K562 (cell line): ENCODE measurements around the gene SULT1C3.

Experiments used
- BRD4 ChIP-seq: fragments of 200-600 bp; sonication (generic); IDR thresholded peaks from 2 replicates; pipeline ENCODE4 v1.6.1; 2017; ENCODE audit warnings: inconsistent platforms
- DNMT1 ChIP-seq: fragments of 450-650 bp; IDR thresholded peaks from 2 replicates; pipeline ENCODE4 v1.6.1; 2016; ENCODE audit warnings: antibody characterized with exemption, mild to moderate bottlenecking
- SAP30 ChIP-seq: fragments of 200-600 bp; sonication (generic); IDR thresholded peaks from 2 replicates; pipeline ENCODE4 v1.6.1; 2012; ENCODE audit warnings: borderline replicate concordance, low read depth, mild to moderate bottlenecking, moderate library complexity, low read length, control low read depth, inconsistent platforms; ENCODE audit not compliant: insufficient read depth, poor library complexity, severe bottlenecking
- SP1 ChIP-seq: sonication (generic); formaldehyde crosslinking; IDR thresholded peaks from 2 replicates; pipeline ENCODE4 v1.8.1; 2022; ENCODE audit warnings: mild to moderate bottlenecking, missing genetic modification reagents
- ZNF324 ChIP-seq: fragments of 250-450 bp; sonication (Bioruptor Pico); IDR thresholded peaks from 2 replicates; pipeline ENCODE4 v1.4.0; 2020; ENCODE audit warnings: mild to moderate bottlenecking
- TF ChIP-seq, protein P1 (sequence below): sonication (generic); formaldehyde crosslinking; IDR thresholded peaks from 2 replicates; pipeline ENCODE4 v1.9.0; 2022; ENCODE audit warnings: mild to moderate bottlenecking, missing genetic modification reagents

- TF ChIP-seq DNMT1 (no peak), ZNF324 (CRISPR knock-in tag) (no peak), SAP30 (no peak), SP1 (CRISPR knock-in tag) (no peak), BRD4 (no peak)
- TF ChIP-seq, protein P1, sequence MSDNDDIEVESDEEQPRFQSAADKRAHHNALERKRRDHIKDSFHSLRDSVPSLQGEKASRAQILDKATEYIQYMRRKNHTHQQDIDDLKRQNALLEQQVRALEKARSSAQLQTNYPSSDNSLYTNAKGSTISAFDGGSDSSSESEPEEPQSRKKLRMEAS (CRISPR knock-in tag) = no peak
These were observed 11.2 kb upstream of the SULT1C3 start for GRCh38 chr2:108228537-108228936.
